Endothelial cell of umbilical vein (primary cell): ENCODE results near the gene DHCR7. TPM values are rescaled to one million over a fixed set of nuclear protein-coding genes. Genes with fewer than 3 reads are reported as not detected.

ENCODE experiments used
- BruUV-seq: library from RNA; stranded (reverse); fragments of 400-500 nt; replicated peaks from 2 replicates; lab custom pipeline; 2021; lab: Mats Ljungman, UMichigan
- CTCF ChIA-PET: fragments of 300-600, 350-600 bp; sonication (Branson Sonifier 250); formaldehyde crosslinking; loops from one replicate; lab custom pipeline; 2021; ENCODE audit warnings: antibody characterized with exemption, inconsistent platforms; lab: Charles Lee
- POLR2A ChIA-PET: fragments of 300-600, 350-600 bp; sonication (Branson Sonifier 250); formaldehyde crosslinking; loops from one replicate; lab custom pipeline; 2021; ENCODE audit warnings: antibody characterized with exemption, inconsistent platforms; lab: Charles Lee
- DNase-seq: peaks from one replicate; pipeline ENCODE4 v3.0.0-alpha.2; 2011; ENCODE audit warnings: low read depth, low spot score
- FAIRE-seq: peaks from 2 replicates; lab custom pipeline; 2011; peaks lifted over from hg19 to GRCh38; lab: Jason Lieb, UNC
- H2AFZ ChIP-seq: 2 replicates; pipeline ENCODE4 v1.6.0; 2012; ENCODE audit warnings: low read depth, low read length, control low read depth, inconsistent platforms
- H3K27ac ChIP-seq: 2 replicates; pipeline ENCODE4 v1.5.1; 2011; ENCODE audit warnings: low read depth, mild to moderate bottlenecking, control low read depth, low read length, moderate library complexity; ENCODE audit not compliant: insufficient read depth
- H3K27me3 ChIP-seq, 2 experiments: 2 replicates each; pipeline versions ENCODE4 v1.6.0 to v1.6.1; 2011; ENCODE audit warnings: low read length in 2 of 2, mixed read lengths in 1 of 2; ENCODE audit not compliant: control insufficient read depth in 2 of 2, insufficient read depth in 2 of 2
- H3K36me3 ChIP-seq, 2 experiments: 2 replicates in 1 of 2; 3 replicates in 1 of 2; pipeline ENCODE4 v1.5.1; 2011; ENCODE audit warnings: low read length in 2 of 2, mild to moderate bottlenecking in 1 of 2, moderate library complexity in 1 of 2; ENCODE audit not compliant: control insufficient read depth in 2 of 2, insufficient read depth in 2 of 2; ENCODE audit errors: extremely low read depth in 1 of 2
- H3K4me1 ChIP-seq: 3 replicates; pipeline ENCODE4 v1.5.1; 2011; ENCODE audit warnings: mild to moderate bottlenecking, low read length; ENCODE audit not compliant: control insufficient read depth, insufficient read depth; ENCODE audit errors: extremely low read depth
- H3K4me2 ChIP-seq: 2 replicates; pipeline ENCODE4 v1.6.1; 2011; ENCODE audit warnings: low read length, control low read depth, mixed read lengths; ENCODE audit not compliant: insufficient read depth
- H3K4me3 ChIP-seq, 3 experiments: fragments of 200-600 bp in 1 of 3; sonication (generic), shearing (Covaris generic) in 1 of 3; replicated peaks in 1 of 3; 2 replicates each; pipeline ENCODE4 v1.5.1; 2011 to 2016; ENCODE audit warnings: control low read depth in 3 of 3, low read length in 3 of 3, mild to moderate bottlenecking in 2 of 3, inconsistent platforms in 1 of 3, low read depth in 1 of 3, moderate library complexity in 1 of 3; ENCODE audit not compliant: insufficient read depth in 1 of 3
- H3K79me2 ChIP-seq: 2 replicates; pipeline ENCODE4 v1.6.0; 2012; ENCODE audit warnings: low read length, inconsistent platforms; ENCODE audit not compliant: control insufficient read depth, insufficient read depth
- H3K9ac ChIP-seq: replicated peaks from 2 replicates; pipeline ENCODE3; 2011; ENCODE audit warnings: low read length, control low read depth; ENCODE audit not compliant: insufficient read depth; ENCODE audit errors: extremely low read depth
- H3K9me1 ChIP-seq: replicated peaks from 3 replicates; pipeline ENCODE4 v1.6.0; 2011; ENCODE audit warnings: mild to moderate bottlenecking, low read length; ENCODE audit not compliant: control insufficient read depth, insufficient read depth; ENCODE audit errors: extremely low read depth
- H3K9me3 ChIP-seq: replicated peaks from 2 replicates; pipeline ENCODE4 v1.5.1; 2012; ENCODE audit warnings: low read length, inconsistent platforms; ENCODE audit not compliant: control insufficient read depth, insufficient read depth
- H4K20me1 ChIP-seq: replicated peaks from 2 replicates; pipeline ENCODE3; 2011; ENCODE audit warnings: mild to moderate bottlenecking, low read length; ENCODE audit not compliant: control insufficient read depth, insufficient read depth; ENCODE audit errors: extremely low read depth
- EZH2 ChIP-seq: IDR thresholded peaks from 2 replicates; pipeline ENCODE4 v1.6.1; 2012; ENCODE audit warnings: borderline replicate concordance, low read depth, mild to moderate bottlenecking, moderate library complexity, low read length, inconsistent platforms; ENCODE audit not compliant: severe bottlenecking
- FOS ChIP-seq: IDR thresholded peaks from 2 replicates; pipeline ENCODE4 v1.6.1; 2011; ENCODE audit warnings: mild to moderate bottlenecking, low read length, moderate library complexity, borderline replicate concordance; ENCODE audit not compliant: insufficient read depth
- GATA2 ChIP-seq: IDR thresholded peaks from 2 replicates; pipeline ENCODE4 v1.7.0; 2011; ENCODE audit warnings: low read depth, mild to moderate bottlenecking, moderate library complexity, mixed read lengths, low read length; ENCODE audit not compliant: insufficient read length, insufficient read depth
- JUN ChIP-seq: IDR thresholded peaks from 2 replicates; pipeline ENCODE4 v1.6.1; 2011; ENCODE audit warnings: borderline replicate concordance, low read depth; ENCODE audit not compliant: insufficient read length, insufficient read depth
- MYC ChIP-seq: IDR thresholded peaks from one replicate; pipeline ENCODE4 v1.6.1; 2011; ENCODE audit warnings: mild to moderate bottlenecking, low read depth, low read length
- POLR2A ChIP-seq: IDR thresholded peaks from 2 replicates; pipeline ENCODE4 v1.6.1; 2012; ENCODE audit warnings: low read depth, mild to moderate bottlenecking, control low read depth, low read length
- POLR2AphosphoS5 ChIP-seq: IDR thresholded peaks from 2 replicates; pipeline ENCODE4 v1.6.1; 2012; ENCODE audit warnings: low read depth, mild to moderate bottlenecking, control low read depth, low read length, moderate library complexity; ENCODE audit not compliant: insufficient read depth
- dilution Hi-C: fragments of 300-500 bp; cut with MboI; formaldehyde crosslinking; loops from one replicate; pipeline ENCODE4 v1.15.0; 2019; ENCODE audit warnings: low sequenced_read_pairs; ENCODE audit not compliant: extremely low pct_ligation_motif_present
- intact Hi-C: fragments of 100-400 bp; cut with micrococcal nuclease; formaldehyde crosslinking; loops from one replicate; pipeline ENCODE4 v1.10.0; 2022
- polyA plus RNA-seq, 4 experiments: library from polyadenylated mRNA; depleted of rRNA in 3 of 4; stranded (reverse) in 3 of 4; unstranded in 1 of 4; fragments of >200 nt; gene quantifications; 2 replicates each; pipeline versions ENCODE4 v1.2.1 to v1.2.3, GENCODE V29; 2011 to 2012; ENCODE audit warnings: missing spikeins in 1 of 4
- total RNA-seq: library from RNA; stranded (reverse); gene quantifications from 2 replicates; pipeline ENCODE4 v1.2.3, GENCODE V29; 2021
- TF ChIP-seq, protein P1 (sequence below), 2 donors: IDR thresholded peaks; 1 replicate in 1 of 2; 2 replicates in 1 of 2; pipeline ENCODE4 v1.5.1; 2011; ENCODE audit warnings: low read length in 2 of 2, mild to moderate bottlenecking in 2 of 2, moderate library complexity in 2 of 2, control low read depth in 1 of 2, inconsistent platforms in 1 of 2, low read depth in 1 of 2; ENCODE audit not compliant: insufficient read depth in 1 of 2; ENCODE audit errors: extremely low read depth in 1 of 2
- TF ChIP-seq, protein P2 (sequence below): IDR thresholded peaks from 2 replicates; pipeline ENCODE4 v1.6.1; 2011; ENCODE audit not compliant: insufficient read depth, insufficient read length

The DHCR7 gene
- total and polyA plus RNA-seq, 2 donors (not counting 3 experiments of a cell fraction or from before 2014, with no cell fraction given), result 171 to 175 TPM

- H3K4me2 ChIP-seq, result peak overlapping the region; percentile 92
- no peak overlapping the region for H3K27ac ChIP-seq
- ChIA-PET CTCF (interaction anchor here (1.4 to 2.8 kb wide), 2 partner anchors 55 to 112 kb away, joined by 5 to 14 read pairs; no protein-coding TSS in a partner anchor), POLR2A (no interaction called here)
- H3K4me1 ChIP-seq, result peaks cover 37% of the 10 kb centered on the region
- peaks cover 40% of the 10 kb centered on the region for H3K79me2 ChIP-seq
- BruUV-seq, result no TSS peak
- FAIRE-seq, result peak; percentile 21
- no peaks in the 10 kb centered on the region for H3K27me3 ChIP-seq
- H3K4me3 ChIP-seq, result peak overlapping the region in 1 of 3 experiments; percentile 79
- no peaks in the 10 kb centered on the region for H3K9me3 ChIP-seq
- no peaks in the 10 kb centered on the region for H3K9me1 ChIP-seq
- dilution Hi-C loops (no loop called here), intact Hi-C loops (loop anchor here (2.0 to 10.0 kb wide), 2 partner anchors 37 to 333 kb away; no protein-coding TSS in a partner anchor)
- no peak for TF ChIP-seq FOS
- TF ChIP-seq EZH2, result no peak
- TF ChIP-seq GATA2, result no peak
- TF ChIP-seq POLR2AphosphoS5, result no peak
- no peak for TF ChIP-seq MYC
- TF ChIP-seq, protein P1, sequence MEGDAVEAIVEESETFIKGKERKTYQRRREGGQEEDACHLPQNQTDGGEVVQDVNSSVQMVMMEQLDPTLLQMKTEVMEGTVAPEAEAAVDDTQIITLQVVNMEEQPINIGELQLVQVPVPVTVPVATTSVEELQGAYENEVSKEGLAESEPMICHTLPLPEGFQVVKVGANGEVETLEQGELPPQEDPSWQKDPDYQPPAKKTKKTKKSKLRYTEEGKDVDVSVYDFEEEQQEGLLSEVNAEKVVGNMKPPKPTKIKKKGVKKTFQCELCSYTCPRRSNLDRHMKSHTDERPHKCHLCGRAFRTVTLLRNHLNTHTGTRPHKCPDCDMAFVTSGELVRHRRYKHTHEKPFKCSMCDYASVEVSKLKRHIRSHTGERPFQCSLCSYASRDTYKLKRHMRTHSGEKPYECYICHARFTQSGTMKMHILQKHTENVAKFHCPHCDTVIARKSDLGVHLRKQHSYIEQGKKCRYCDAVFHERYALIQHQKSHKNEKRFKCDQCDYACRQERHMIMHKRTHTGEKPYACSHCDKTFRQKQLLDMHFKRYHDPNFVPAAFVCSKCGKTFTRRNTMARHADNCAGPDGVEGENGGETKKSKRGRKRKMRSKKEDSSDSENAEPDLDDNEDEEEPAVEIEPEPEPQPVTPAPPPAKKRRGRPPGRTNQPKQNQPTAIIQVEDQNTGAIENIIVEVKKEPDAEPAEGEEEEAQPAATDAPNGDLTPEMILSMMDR (IDR thresholded peaks at IDR 0.05; ENCODE audit: extremely low read depth in 1 of 2, insufficient read depth in 1 of 2, low read depth in 1 of 2, low read length in 2 of 2), result no peak
- TF ChIP-seq POLR2A, result no peak
- TF ChIP-seq, protein P2, sequence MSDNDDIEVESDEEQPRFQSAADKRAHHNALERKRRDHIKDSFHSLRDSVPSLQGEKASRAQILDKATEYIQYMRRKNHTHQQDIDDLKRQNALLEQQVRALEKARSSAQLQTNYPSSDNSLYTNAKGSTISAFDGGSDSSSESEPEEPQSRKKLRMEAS, result no peak
- no peak for TF ChIP-seq JUN
- H3K36me3 ChIP-seq, result peaks cover 6 to 10% of the 10 kb centered on the region in 2 experiments
- no peak overlapping the region for H2AFZ ChIP-seq
- DNase-seq, result no peak
- H3K9ac ChIP-seq, result peak overlapping the region; percentile 70
- no peaks in the 10 kb centered on the region for H4K20me1 ChIP-seq
Measured at GRCh38 chr11:71451596-71452198, 3.5 kb upstream of the DHCR7 start.
